ENCODE measurements around the gene PLSCR4.

Gene PLSCR4

DNA sequence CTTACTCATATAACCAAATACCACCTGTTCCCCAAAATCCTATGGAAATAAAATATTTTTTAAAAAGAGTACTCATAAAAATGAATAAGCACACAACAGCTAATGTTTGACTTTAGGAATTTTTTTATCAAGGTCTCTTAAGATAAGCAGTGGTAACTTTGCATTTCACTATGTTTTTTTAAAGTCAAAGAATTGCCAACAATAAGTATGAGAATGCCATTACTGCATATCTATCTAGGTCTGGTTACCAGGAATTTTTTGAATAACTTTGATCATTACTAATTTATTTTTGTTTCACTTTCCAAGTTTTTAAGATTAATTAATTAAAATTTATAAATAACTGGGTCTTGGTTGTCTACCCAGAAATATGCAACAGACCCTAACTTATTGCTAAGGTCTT is 41.5 kb downstream of the PLSCR4 start:
- H3K4me1 ChIP-seq (ENCODE audit: control insufficient read depth, insufficient read depth, low read length): no peaks in the 10 kb centered on the region

DNA sequence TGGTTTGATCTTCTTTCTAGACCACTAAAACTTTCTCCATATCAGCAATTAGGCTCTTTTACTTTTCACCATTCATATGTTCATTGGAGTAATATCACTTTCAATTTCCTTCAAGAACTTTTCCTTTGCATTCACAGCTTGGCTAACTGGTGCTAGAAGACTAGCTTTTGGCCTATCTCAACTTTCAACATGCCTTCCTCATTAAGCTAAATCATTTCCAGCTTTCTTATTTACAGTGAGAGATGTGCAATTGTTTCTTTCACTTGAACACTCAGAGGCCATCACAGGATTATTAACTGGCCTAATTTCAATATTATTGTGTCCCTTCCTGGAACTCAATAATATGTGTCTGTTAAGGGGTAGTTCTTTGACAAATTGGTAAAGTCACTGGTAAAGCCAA is 47.1 kb downstream of the PLSCR4 start:
- Histone ChIP-seq H3K27me3 (ENCODE audit: control insufficient read depth, insufficient read depth, low read length) (no peaks in the 10 kb centered on the region), H3K36me3 (ENCODE audit: control insufficient read depth, insufficient read depth, low read length) (no peaks in the 10 kb centered on the region), H3K4me3 (ENCODE audit: low read length) (no peak overlapping the region), H3K4me1 (ENCODE audit: control insufficient read depth, insufficient read depth, low read length) (no peaks in the 10 kb centered on the region), H3K9me3 (ENCODE audit: control insufficient read depth, low read length) (no peaks in the 10 kb centered on the region), H3K9ac (ENCODE audit: low read length) (no peak overlapping the region)

More for the DNA sequence above, 41.5 kb downstream of the PLSCR4 start:
- no peak overlapping the region for H3K9ac ChIP-seq (ENCODE audit: low read length)
- no peaks in the 10 kb centered on the region for H3K27me3 ChIP-seq (ENCODE audit: control insufficient read depth, insufficient read depth, low read length)
- H3K9me3 ChIP-seq (ENCODE audit: control insufficient read depth, low read length): no peaks in the 10 kb centered on the region
- no peak overlapping the region for H3K4me3 ChIP-seq (ENCODE audit: low read length)
- H3K36me3 ChIP-seq (ENCODE audit: control insufficient read depth, insufficient read depth, low read length): no peaks in the 10 kb centered on the region

DNA sequence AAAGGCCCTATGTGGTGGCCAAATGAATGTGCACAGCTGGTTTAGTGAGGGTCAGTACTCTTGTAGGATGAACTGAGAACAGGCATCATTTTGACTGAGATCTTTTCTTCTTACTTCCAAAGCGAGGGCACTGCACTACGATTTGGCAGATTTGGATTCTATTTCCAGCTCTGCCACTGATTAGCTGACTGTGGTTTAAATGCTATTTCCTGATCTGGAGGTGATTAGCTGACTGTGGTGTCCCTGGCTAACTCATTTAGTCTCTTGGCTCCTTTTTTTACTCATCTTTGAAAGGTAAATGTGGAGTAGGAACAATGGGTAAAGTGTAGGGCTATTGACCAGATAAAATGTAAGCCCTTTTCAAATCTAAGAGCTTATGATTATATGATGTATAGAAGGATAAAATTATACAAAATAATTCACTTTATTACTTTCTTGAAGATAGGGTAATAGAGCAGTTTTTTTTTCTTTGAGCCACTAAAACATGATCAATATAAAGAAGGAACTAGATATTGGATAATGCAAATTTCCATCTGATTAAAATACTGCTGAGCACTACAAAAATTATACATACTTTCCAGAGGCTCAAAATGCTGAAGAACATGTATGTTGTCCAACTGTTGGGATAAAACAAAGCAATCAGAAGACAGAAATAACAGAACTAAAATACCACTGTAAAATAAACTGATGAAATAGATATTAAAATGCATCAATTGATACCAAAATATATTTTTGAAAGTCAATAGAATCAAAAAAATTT is 50.3 kb downstream of the PLSCR4 start:
- Histone ChIP-seq H3K4me3 (ENCODE audit: low read length) (no peak overlapping the region), H3K4me1 (ENCODE audit: control insufficient read depth, insufficient read depth, low read length) (no peaks in the 10 kb centered on the region), H3K9me3 (ENCODE audit: control insufficient read depth, low read length) (no peaks in the 10 kb centered on the region), H3K27me3 (ENCODE audit: control insufficient read depth, insufficient read depth, low read length) (no peaks in the 10 kb centered on the region), H3K9ac (ENCODE audit: low read length) (no peak overlapping the region), H3K36me3 (ENCODE audit: control insufficient read depth, insufficient read depth, low read length) (no peaks in the 10 kb centered on the region)

DNA sequence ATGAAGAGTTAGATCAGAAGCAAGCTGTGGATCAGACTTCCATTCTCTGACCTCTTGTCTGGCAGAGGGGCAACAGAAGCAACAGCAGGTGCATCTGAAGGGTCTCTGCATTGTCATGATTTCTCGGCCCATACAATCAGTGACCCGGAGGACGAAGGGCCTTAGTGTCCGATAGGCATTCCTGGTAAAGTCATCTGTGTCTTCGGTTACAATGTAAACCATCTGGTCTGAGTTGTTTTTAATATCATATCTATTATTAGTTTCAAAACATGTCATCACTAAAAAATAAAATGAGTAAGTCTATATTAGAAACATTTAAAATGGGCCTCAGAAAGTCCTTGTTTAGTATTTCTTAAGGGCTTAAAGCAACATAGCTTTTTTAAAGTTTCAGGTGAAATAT is 51.1 kb downstream of the PLSCR4 start:
- Histone ChIP-seq H3K9me3 (ENCODE audit: control insufficient read depth, low read length) (no peaks in the 10 kb centered on the region), H3K36me3 (ENCODE audit: control insufficient read depth, insufficient read depth, low read length) (no peaks in the 10 kb centered on the region), H3K4me3 (ENCODE audit: low read length) (no peak overlapping the region), H3K27me3 (ENCODE audit: control insufficient read depth, insufficient read depth, low read length) (no peaks in the 10 kb centered on the region), H3K9ac (ENCODE audit: low read length) (no peak overlapping the region), H3K4me1 (ENCODE audit: control insufficient read depth, insufficient read depth, low read length) (no peaks in the 10 kb centered on the region)

DNA sequence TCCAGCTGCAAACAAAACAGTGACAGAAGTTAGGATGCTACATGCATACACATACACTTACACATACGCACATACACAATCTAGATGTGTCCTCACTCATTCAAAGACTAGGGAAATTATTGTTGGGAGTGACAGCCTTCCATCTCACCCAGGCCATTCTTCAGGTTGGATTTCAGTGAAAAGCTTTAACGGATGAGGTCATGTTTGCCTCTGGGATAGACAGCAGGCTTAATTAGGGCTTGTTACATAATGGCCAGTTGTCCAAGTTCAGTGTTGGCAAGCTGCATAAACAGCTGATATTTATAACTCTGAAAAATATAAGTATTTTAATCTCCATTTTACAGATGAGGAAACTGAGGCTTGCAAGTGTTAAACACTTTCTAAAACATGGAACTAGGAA is 54.1 kb downstream of the PLSCR4 start:
- Histone ChIP-seq H3K27me3 (ENCODE audit: control insufficient read depth, insufficient read depth, low read length) (no peaks in the 10 kb centered on the region), H3K9ac (ENCODE audit: low read length) (no peak overlapping the region), H3K4me3 (ENCODE audit: low read length) (no peak overlapping the region)

DNA sequence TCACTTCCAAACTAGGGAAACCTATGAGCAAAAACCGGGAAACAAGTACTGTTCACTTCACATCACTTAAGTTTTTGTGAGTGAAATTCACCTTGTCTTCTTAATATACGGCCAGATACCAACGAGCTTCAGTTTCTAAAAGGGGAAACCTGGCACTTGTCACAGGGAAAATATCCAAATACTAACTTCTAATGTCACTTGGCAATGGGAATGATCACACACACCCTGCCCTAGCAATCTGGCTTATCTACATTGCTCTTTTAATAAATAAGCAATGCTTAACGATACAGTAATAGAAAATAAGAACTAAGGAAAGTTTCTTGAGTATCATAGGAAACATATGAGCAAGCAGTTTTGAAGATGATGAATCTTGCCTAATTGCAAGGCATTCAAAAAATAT is 55.3 kb downstream of the PLSCR4 start:
- no peaks in the 10 kb centered on the region for H3K36me3 ChIP-seq (ENCODE audit: control insufficient read depth, insufficient read depth, low read length)
- H3K4me1 ChIP-seq (ENCODE audit: control insufficient read depth, insufficient read depth, low read length): no peaks in the 10 kb centered on the region
- H3K9me3 ChIP-seq (ENCODE audit: control insufficient read depth, low read length): no peaks in the 10 kb centered on the region
- no peaks in the 10 kb centered on the region for H3K27me3 ChIP-seq (ENCODE audit: control insufficient read depth, insufficient read depth, low read length)
- no peak overlapping the region for H3K9ac ChIP-seq (ENCODE audit: low read length)
- H3K4me3 ChIP-seq (ENCODE audit: low read length): no peak overlapping the region

More for the DNA sequence above, 54.1 kb downstream of the PLSCR4 start:
- no peaks in the 10 kb centered on the region for H3K9me3 ChIP-seq (ENCODE audit: control insufficient read depth, low read length)
- no peaks in the 10 kb centered on the region for H3K4me1 ChIP-seq (ENCODE audit: control insufficient read depth, insufficient read depth, low read length)
- H3K36me3 ChIP-seq (ENCODE audit: control insufficient read depth, insufficient read depth, low read length): no peaks in the 10 kb centered on the region

DNA sequence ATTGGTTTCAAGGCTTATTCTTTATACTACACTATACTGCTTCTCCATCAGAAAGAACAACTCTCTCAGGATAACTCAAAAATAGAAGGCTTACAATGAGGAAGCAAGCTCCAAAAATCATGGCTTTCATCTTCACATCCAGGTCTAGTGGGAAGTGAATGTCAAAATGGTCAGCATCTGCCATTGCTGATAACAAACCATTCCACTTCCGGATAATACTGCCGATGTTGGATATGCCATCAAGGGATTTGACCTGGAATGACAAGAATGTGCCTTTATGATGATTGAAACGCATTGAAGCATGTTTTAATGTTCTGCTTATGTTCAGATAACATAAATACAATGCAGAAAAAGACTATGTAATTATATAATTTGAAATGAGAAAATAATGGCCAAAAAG is 55.9 kb downstream of the PLSCR4 start:
- H3K27me3 ChIP-seq (ENCODE audit: control insufficient read depth, insufficient read depth, low read length): no peaks in the 10 kb centered on the region
- H3K36me3 ChIP-seq (ENCODE audit: control insufficient read depth, insufficient read depth, low read length): no peaks in the 10 kb centered on the region
- no peak overlapping the region for H3K4me3 ChIP-seq (ENCODE audit: low read length)
- H3K9ac ChIP-seq (ENCODE audit: low read length): no peak overlapping the region
- no peaks in the 10 kb centered on the region for H3K9me3 ChIP-seq (ENCODE audit: control insufficient read depth, low read length)
- no peaks in the 10 kb centered on the region for H3K4me1 ChIP-seq (ENCODE audit: control insufficient read depth, insufficient read depth, low read length)

DNA sequence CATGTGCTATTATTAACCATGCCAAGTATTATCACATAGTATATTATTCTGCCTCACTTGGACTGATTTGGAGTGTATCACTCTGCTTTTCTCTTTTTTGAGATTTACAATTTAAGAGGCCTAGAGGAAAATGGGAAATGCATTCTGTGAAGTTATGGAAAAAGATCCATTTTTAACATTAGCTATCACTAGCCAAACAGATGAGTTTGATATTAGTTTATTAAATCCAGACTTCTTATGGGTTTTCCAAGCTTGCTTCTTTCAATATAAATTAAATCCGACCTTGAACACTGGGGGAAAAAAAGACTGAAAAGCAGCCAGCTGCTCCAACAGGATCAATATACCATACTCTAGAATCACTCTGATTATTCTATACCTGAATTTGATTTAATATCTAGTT is 59.9 kb downstream of the PLSCR4 start:
- no peak overlapping the region for H3K9ac ChIP-seq (ENCODE audit: low read length)
- H3K4me3 ChIP-seq (ENCODE audit: low read length): no peak overlapping the region
- H3K9me3 ChIP-seq (ENCODE audit: control insufficient read depth, low read length): no peaks in the 10 kb centered on the region
- no peaks in the 10 kb centered on the region for H3K27me3 ChIP-seq (ENCODE audit: control insufficient read depth, insufficient read depth, low read length)
- H3K36me3 ChIP-seq (ENCODE audit: control insufficient read depth, insufficient read depth, low read length): no peaks in the 10 kb centered on the region
- no peaks in the 10 kb centered on the region for H3K4me1 ChIP-seq (ENCODE audit: control insufficient read depth, insufficient read depth, low read length)

DNA sequence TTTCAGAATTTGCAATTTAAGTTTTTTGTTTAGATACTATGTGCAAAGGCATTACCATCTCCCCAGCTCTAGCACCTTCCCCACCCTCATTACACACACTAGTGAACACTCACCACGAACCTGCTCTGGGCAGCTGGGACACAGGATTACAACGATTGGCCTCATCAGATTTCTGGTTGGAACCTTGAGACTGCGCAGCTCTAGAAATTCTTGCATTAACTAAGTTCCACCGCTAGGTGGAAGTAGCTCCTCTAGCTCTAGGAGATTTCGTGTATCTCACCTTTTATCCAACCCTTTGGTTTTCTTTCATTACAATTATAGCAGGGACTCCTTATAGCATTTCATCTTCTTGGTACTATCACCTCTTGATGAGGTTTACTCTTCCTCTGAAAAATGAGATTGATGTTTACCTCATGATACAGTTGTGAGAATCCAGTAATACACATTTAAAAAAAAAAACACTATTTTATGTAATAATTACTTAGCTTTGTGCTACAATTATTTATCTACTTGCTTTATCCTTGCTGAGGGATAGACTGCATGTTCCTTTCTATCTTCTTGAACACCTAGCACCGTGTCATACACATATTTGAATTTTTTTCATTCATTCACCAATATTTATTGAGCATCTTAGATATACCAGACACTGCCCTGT is 61.3 kb downstream of the PLSCR4 start:
- H3K4me1 ChIP-seq (ENCODE audit: control insufficient read depth, insufficient read depth, low read length): no peaks in the 10 kb centered on the region
- no peaks in the 10 kb centered on the region for H3K36me3 ChIP-seq (ENCODE audit: control insufficient read depth, insufficient read depth, low read length)
- H3K9me3 ChIP-seq (ENCODE audit: control insufficient read depth, low read length): no peaks in the 10 kb centered on the region
- H3K9ac ChIP-seq (ENCODE audit: low read length): no peak overlapping the region
- H3K27me3 ChIP-seq (ENCODE audit: control insufficient read depth, insufficient read depth, low read length): no peaks in the 10 kb centered on the region
- H3K4me3 ChIP-seq (ENCODE audit: low read length): no peak overlapping the region

DNA sequence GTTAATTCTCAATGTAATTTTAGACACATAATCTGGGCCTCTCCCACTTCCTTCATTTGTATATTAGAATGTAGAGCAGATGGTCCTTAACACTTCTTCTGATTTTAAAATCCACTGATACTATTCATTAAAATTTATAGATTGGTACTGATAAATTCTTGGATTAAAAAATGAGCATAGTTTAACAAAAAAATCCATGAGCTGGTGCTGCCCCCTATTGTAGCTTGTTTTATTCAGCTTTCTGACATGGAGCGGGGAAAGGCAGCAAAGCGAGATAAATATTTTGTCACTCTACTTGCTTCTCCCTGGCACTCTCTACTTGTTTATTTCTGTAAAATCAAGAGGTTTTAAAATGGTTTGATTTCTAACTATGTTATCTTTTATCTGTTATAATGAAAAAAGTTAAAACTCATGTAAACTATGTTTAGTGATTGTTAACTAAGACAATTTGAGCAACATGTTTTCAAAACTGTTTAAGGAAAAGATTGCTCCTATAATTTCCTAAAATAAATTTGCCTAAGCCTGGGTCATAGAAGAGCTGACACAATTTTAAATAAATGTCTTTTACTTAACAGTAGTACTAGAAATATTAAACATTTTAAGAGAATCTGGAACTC is 63.5 kb downstream of the PLSCR4 start:
- Histone ChIP-seq H3K27me3 (ENCODE audit: control insufficient read depth, insufficient read depth, low read length) (no peaks in the 10 kb centered on the region), H3K4me3 (ENCODE audit: low read length) (no peak overlapping the region), H3K9me3 (ENCODE audit: control insufficient read depth, low read length) (no peaks in the 10 kb centered on the region), H3K9ac (ENCODE audit: low read length) (no peak overlapping the region), H3K36me3 (ENCODE audit: control insufficient read depth, insufficient read depth, low read length) (no peaks in the 10 kb centered on the region), H3K4me1 (ENCODE audit: control insufficient read depth, insufficient read depth, low read length) (no peaks in the 10 kb centered on the region)

DNA sequence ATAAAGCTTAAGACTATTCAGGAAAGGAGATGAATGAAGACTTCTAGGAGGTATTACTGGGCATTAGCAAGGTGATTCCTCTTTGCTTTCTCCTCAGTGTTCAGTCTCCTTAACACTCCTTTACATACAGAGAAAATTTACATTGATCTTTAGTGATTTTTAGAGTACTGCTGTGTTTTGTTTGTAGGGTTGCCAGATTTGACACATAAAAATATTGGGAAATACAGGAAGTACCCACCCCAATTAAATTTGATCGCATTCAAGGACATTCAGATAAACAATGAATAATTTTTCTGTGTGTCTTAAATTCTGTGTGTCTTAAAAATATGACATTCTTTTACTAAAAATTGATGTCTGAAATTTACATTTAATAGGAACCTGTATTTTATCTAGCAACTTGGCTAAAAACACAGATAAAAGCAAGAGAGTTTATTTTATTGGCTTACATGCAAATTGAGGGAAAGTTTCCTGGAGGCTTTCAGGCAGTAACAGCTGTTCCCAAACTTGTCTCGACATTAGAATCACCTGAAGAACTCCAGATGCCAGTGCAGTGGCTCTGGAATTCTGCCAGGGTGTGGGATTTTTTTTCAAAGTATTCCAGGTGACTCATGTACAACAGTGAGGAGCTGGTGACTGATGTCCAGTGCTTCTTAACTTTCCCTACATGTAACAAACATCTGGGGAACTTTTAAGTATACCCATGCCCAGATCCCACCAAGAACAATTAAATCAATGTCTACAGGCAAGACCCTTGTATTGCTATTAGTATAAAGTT is 66.5 kb downstream of the PLSCR4 start:
- no peaks in the 10 kb centered on the region for H3K36me3 ChIP-seq (ENCODE audit: control insufficient read depth, insufficient read depth, low read length)
- no peak overlapping the region for H3K4me3 ChIP-seq (ENCODE audit: low read length)
- no peaks in the 10 kb centered on the region for H3K9me3 ChIP-seq (ENCODE audit: control insufficient read depth, low read length)
- H3K4me1 ChIP-seq (ENCODE audit: control insufficient read depth, insufficient read depth, low read length): no peaks in the 10 kb centered on the region
- H3K9ac ChIP-seq (ENCODE audit: low read length): no peak overlapping the region
- H3K27me3 ChIP-seq (ENCODE audit: control insufficient read depth, insufficient read depth, low read length): no peaks in the 10 kb centered on the region

DNA sequence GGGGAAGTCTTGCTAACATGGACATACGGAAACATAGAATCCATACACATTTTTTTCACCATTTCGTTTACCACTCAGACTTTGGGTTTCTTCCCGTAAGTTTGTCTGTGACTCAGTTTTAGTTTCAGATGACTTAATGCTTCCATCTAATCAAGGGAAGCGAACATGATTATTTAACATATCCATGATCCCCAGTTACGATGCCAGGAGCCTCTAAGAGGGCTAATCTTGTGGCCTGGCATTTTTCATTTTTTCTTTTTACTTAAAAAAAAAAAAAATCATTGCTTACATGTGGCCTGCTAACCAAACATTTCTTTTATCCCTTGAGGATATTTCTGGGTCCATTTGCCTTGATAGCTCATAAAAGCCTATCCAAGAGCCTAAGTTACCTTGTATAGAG is 69.7 kb downstream of the PLSCR4 start:
- no peaks in the 10 kb centered on the region for H3K36me3 ChIP-seq (ENCODE audit: control insufficient read depth, insufficient read depth, low read length)
- H3K27me3 ChIP-seq (ENCODE audit: control insufficient read depth, insufficient read depth, low read length): no peaks in the 10 kb centered on the region
- H3K9me3 ChIP-seq (ENCODE audit: control insufficient read depth, low read length): no peaks in the 10 kb centered on the region
- H3K4me1 ChIP-seq (ENCODE audit: control insufficient read depth, insufficient read depth, low read length): no peaks in the 10 kb centered on the region
- H3K4me3 ChIP-seq (ENCODE audit: low read length): no peak overlapping the region
- no peak overlapping the region for H3K9ac ChIP-seq (ENCODE audit: low read length)
